DMS53 treated with DMSO at 0.1 percent for 48 hours (cell line): ENCODE results near the gene GRM8.

Experiments used
- DNase-seq: peaks from one replicate; lab custom pipeline; 2025; ENCODE audit not compliant: unreplicated experiment; lab: John Stamatoyannopoulos, UW

The GRM8 gene

GRCh38 chr7:127151379-127151778, 101.4 kb downstream of the GRM8 start:
- no peak for DNase-seq

- DNase-seq, result no peak
Measured at GRCh38 chr7:127150543-127150942, 102.2 kb downstream of the GRM8 start.

GRCh38 chr7:127146746-127147536, 105.8 kb downstream of the GRM8 start:
- no peak for DNase-seq

GRCh38 chr7:127137146-127137545, 115.6 kb downstream of the GRM8 start:
- DNase-seq, result no peak

GRCh38 chr7:127135871-127136485, 116.8 kb downstream of the GRM8 start:
- DNase-seq, result no peak

GRCh38 chr7:127123220-127123619, 129.5 kb downstream of the GRM8 start:
- DNase-seq, result no peak

- DNase-seq, result peak; percentile 96
Measured at GRCh38 chr7:127119517-127119916, 133.2 kb downstream of the GRM8 start.

- peak; percentile 68 for DNase-seq
Measured at GRCh38 chr7:127114742-127115265, 137.9 kb downstream of the GRM8 start.

GRCh38 chr7:127107601-127108007, 145.1 kb downstream of the GRM8 start:
- DNase-seq, result peak; percentile 73

- DNase-seq, result no peak
Measured at GRCh38 chr7:127093340-127093739, 159.4 kb downstream of the GRM8 start.

GRCh38 chr7:127091620-127092019, 161.1 kb downstream of the GRM8 start:
- no peak for DNase-seq

GRCh38 chr7:127089146-127089545, 163.6 kb downstream of the GRM8 start:
- DNase-seq, result no peak

GRCh38 chr7:127081539-127081938, 171.2 kb downstream of the GRM8 start:
- DNase-seq, result no peak

- DNase-seq, result no peak
Measured at GRCh38 chr7:127080576-127080975, 172.2 kb downstream of the GRM8 start.

GRCh38 chr7:127066974-127067373, 185.8 kb downstream of the GRM8 start:
- DNase-seq, result peak; percentile 15

- no peak for DNase-seq
Measured at GRCh38 chr7:127059475-127059874, 193.3 kb downstream of the GRM8 start.

- no peak for DNase-seq
Measured at GRCh38 chr7:127057918-127058317, 194.8 kb downstream of the GRM8 start.

GRCh38 chr7:127056202-127056601, 196.5 kb downstream of the GRM8 start:
- DNase-seq, result no peak

- no peak for DNase-seq
Measured at GRCh38 chr7:127047521-127047920, 205.2 kb downstream of the GRM8 start.

- DNase-seq, result no peak
Measured at GRCh38 chr7:127041689-127042452, 210.9 kb downstream of the GRM8 start.

- DNase-seq, result no peak
Measured at GRCh38 chr7:127040042-127040441, 212.7 kb downstream of the GRM8 start.

- DNase-seq, result no peak
Measured at GRCh38 chr7:127039541-127039940, 213.2 kb downstream of the GRM8 start.
